Pericardium fibroblast (primary cell): ENCODE results near the gene C1orf122. TPM values are rescaled to one million over a fixed set of nuclear protein-coding genes. Genes with fewer than 3 reads are reported as not detected.

Source experiments
- total RNA-seq: library from RNA; depleted of rRNA; stranded (reverse); fragments of >200 nt; gene quantifications from 2 replicates; pipeline ENCODE4 v1.2.3, GENCODE V29; 2015

The C1orf122 gene
- 93.2 and 201 TPM in 2 replicates for total RNA-seq

DNA sequence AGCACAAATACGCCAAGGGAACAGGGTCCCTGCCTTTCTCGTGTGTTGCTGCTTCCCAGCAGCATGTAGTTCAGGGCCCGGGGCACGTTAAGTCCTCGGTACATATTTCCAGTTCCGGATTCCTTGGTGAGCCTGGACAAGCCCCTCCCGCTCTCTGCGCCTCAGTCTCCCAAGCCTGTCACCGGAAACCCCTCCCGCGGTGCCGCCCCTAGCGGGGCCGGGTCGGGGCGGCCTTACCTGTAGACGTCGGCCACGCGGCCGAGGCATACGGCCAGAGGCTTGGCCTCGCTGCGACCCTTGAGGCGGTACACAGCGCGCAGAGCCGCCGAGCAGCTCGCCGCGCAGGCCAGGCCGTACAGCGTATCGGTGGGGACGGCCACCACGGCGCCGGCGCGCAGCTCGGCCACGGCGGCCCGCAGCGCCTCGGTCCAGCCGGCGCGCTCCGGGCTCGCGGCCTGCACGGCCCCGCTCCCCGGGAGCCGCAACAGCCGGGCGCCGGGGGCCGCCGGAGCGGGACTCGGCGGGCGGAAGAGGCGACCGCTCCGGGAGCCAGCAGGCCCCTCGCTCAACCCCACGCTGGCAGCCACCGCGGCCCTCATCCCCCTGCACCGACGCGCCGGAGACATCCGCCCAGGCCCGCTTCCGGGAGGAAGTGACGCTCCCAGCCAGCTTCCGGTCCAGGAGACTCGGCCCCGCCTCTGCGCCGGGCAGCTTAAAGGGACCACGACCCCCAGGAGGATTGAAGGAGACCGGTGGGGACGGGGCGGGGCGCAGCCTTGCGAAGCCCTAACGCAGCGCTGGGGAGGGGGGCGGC is at the start of gene C1orf122, which contains the start of gene YRDC:
C1orf122 (plus strand) TSS at position 236 of the 814 bp plus-strand sequence. CDS start 615 bp downstream, outside the sequence.
YRDC (minus strand) TSS at position 654 of the 814 bp plus-strand sequence; CDS start at position 626, 28 bp downstream.

DNA sequence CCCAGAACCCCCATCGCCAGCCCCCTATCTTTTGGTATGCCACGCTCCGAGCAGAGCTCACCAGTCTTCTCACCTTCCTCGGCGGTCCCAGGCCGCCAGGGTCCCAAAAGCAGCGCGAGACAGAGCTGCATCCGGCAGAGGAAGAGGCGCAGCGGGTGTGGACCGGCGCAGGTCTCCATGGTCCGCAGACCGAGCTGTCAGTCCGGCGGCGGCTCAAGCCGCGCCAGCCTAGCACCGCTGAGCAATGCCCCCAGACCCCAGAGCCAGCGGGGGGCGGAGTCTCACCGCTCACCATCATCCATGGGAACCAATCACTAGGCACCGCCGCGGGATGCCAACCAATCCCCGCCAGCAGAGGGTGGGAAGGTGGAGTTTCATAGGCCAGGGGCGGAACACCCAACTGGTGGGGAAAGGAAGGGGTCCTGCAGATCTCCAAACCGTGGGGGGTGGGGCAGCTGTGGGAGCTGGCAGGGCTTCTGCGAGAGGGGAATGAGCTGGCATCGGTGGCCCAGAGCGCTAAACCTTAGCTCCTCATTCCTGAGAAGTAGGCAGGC is 42.6 kb upstream of the C1orf122 start, which contains the start of gene EPHA10:
EPHA10 (minus strand) TSS at position 233 of the 554 bp plus-strand sequence; CDS start at position 179, 54 bp downstream.

GRCh38 chr1:37793773-37794371 is 13.7 kb upstream of the C1orf122 start, which contains the start of gene MANEAL:
TSS of gene MANEAL (plus strand) at chr1:37793847. CDS start at chr1:37794183, 336 bp downstream.

Other genes with a start within 250 kb of the C1orf122 start
- gene GNL2, start 211.9 kb upstream of the C1orf122 start, total RNA-seq: 21.9 and 27.4 TPM in 2 replicates
- gene RSPO1, start 172.9 kb upstream of the C1orf122 start, total RNA-seq: 0.17 and 8.6 TPM in 2 replicates
- 0.47 and 0.60 TPM in 2 replicates for gene CDCA8, start 115.3 kb upstream of the C1orf122 start, total RNA-seq
- not detected in 2 replicates for gene EPHA10, start 42.7 kb upstream of the C1orf122 start, total RNA-seq
- 2.1 TPM in 1 of 2 replicates, not detected in the other for gene MANEAL, start 13.9 kb upstream of the C1orf122 start, total RNA-seq
- gene YRDC, start 418 bp downstream of the C1orf122 start, total RNA-seq: 14.0 and 21.7 TPM in 2 replicates
- gene MTF1, start 51.8 kb downstream of the C1orf122 start, total RNA-seq: 1.5 and 16.3 TPM in 2 replicates
- gene INPP5B, start 139.3 kb downstream of the C1orf122 start, total RNA-seq: 15.8 and 18.7 TPM in 2 replicates
- gene SF3A3, start 182.2 kb downstream of the C1orf122 start, total RNA-seq: 26.5 and 51.0 TPM in 2 replicates
- gene FHL3, start 197.7 kb downstream of the C1orf122 start, total RNA-seq: 43.2 and 51.1 TPM in 2 replicates
- 28.4 and 34.3 TPM in 2 replicates for gene UTP11, start 204.9 kb downstream of the C1orf122 start, total RNA-seq
- gene POU3F1, start 239.0 kb downstream of the C1orf122 start, total RNA-seq: 0.35 TPM in 1 of 2 replicates, not detected in the other